Stimulated activated CD8-positive, alpha-beta memory T cell treated with anti-CD3 and anti-CD28 coated beads, Interleukin-4, amount 100 ng/mL, for 1 hour (primary cell): ENCODE data around the gene TMEM53.

Experiments used
- DNase-seq, 2 donors: peaks; one replicate each; pipeline ENCODE4 v3.0.0-alpha.2; 2020; ENCODE audit warnings: low read depth in 2 of 2, low spot score in 1 of 2

The TMEM53 gene

GRCh38 chr1:44698138-44698537, 23.9 kb upstream of the TMEM53 start:
- DNase-seq = no peak

GRCh38 chr1:44696789-44697345, 22.6 kb upstream of the TMEM53 start:
- DNase-seq = no peak

- no peak for DNase-seq
These were observed 21.8 kb upstream of the TMEM53 start for GRCh38 chr1:44696101-44696500.

- DNase-seq = no peak
These were observed 21.4 kb upstream of the TMEM53 start for GRCh38 chr1:44695671-44696070.

GRCh38 chr1:44694863-44695478, 20.7 kb upstream of the TMEM53 start:
- no peak for DNase-seq

- no peak for DNase-seq
These were observed 19.6 kb upstream of the TMEM53 start for GRCh38 chr1:44693900-44694299.

GRCh38 chr1:44693159-44693558, 18.9 kb upstream of the TMEM53 start:
- no peak for DNase-seq

- DNase-seq = no peak
These were observed 15.1 kb upstream of the TMEM53 start for GRCh38 chr1:44689447-44689765.

- no peak for DNase-seq
These were observed 14.6 kb upstream of the TMEM53 start for GRCh38 chr1:44688760-44689446.

- DNase-seq = no peak
These were observed 11.6 kb upstream of the TMEM53 start for GRCh38 chr1:44685881-44686280.

- no peak for DNase-seq
These were observed 10.9 kb upstream of the TMEM53 start for GRCh38 chr1:44685218-44685617.

GRCh38 chr1:44684525-44684924, 10.2 kb upstream of the TMEM53 start:
- DNase-seq = no peak

GRCh38 chr1:44682883-44683265, 8.6 kb upstream of the TMEM53 start:
- no peak for DNase-seq

- DNase-seq = no peak
These were observed 7.9 kb upstream of the TMEM53 start for GRCh38 chr1:44681905-44682882.

GRCh38 chr1:44679468-44679867, 5.2 kb upstream of the TMEM53 start:
- no peak for DNase-seq

GRCh38 chr1:44678626-44679025, 4.3 kb upstream of the TMEM53 start:
- DNase-seq = no peak

- DNase-seq = no peak
These were observed 3.8 kb upstream of the TMEM53 start for GRCh38 chr1:44678120-44678519.

GRCh38 chr1:44677201-44677766, 3.0 kb upstream of the TMEM53 start:
- no peak for DNase-seq

- no peak for DNase-seq
These were observed 2.4 kb upstream of the TMEM53 start for GRCh38 chr1:44676484-44677200.

GRCh38 chr1:44675186-44675585, 905 bp upstream of the TMEM53 start:
- DNase-seq = no peak

GRCh38 chr1:44673675-44674112, 587 bp downstream of the TMEM53 start:
- DNase-seq = no peak
